GM10248 (cell line): ENCODE results near the gene HS3ST5.

ENCODE experiments used
- CTCF ChIA-PET: fragments of 300-600 bp; sonication (Branson Sonifier 250); formaldehyde crosslinking; extraction: SDS; loops from one replicate; lab custom pipeline; 2021; ENCODE audit warnings: antibody characterized with exemption; lab: Yijun Ruan, JAX
- POLR2A ChIA-PET: fragments of 350-650 bp; sonication (Branson Sonifier 250); formaldehyde crosslinking; extraction: SDS; loops from one replicate; lab custom pipeline; 2020; ENCODE audit warnings: antibody characterized with exemption; lab: Yijun Ruan, JAX
- DNase-seq: peaks from one replicate; pipeline ENCODE4 v3.0.0; 2012; ENCODE audit errors: extremely low spot score
- TF ChIP-seq, protein P1 (sequence below): IDR thresholded peaks from 2 replicates; pipeline ENCODE4 v1.5.1; 2012; ENCODE audit warnings: mild to moderate bottlenecking, low read depth; ENCODE audit errors: extremely low read depth, missing control alignments, control extremely low read depth

The HS3ST5 gene

DNA sequence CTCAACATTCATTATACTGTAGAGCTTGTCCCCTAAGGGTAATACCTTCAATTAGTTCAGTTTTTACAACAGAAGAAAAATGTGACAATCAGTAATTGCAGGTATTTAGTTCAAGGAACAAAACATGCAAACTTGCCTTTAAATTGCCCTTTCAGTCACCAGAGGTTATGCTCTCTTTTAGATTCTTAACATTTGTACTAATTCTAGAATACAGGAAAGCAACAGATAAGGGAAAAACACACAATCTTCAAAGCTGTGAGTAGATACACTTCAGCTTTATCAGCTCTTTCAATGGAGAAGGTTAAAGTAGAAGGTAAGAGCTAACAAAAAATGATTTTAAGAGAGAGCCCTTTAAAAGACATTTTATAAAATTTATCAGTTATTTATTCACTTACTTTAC is 173.1 kb downstream of the HS3ST5 start:
- no peak for DNase-seq
- CTCF ChIA-PET: interaction anchor here (1.5 kb wide), 1 partner anchor 10 kb away, joined by 4 read pairs; no protein-coding TSS in a partner anchor
- TF ChIP-seq, protein P1, sequence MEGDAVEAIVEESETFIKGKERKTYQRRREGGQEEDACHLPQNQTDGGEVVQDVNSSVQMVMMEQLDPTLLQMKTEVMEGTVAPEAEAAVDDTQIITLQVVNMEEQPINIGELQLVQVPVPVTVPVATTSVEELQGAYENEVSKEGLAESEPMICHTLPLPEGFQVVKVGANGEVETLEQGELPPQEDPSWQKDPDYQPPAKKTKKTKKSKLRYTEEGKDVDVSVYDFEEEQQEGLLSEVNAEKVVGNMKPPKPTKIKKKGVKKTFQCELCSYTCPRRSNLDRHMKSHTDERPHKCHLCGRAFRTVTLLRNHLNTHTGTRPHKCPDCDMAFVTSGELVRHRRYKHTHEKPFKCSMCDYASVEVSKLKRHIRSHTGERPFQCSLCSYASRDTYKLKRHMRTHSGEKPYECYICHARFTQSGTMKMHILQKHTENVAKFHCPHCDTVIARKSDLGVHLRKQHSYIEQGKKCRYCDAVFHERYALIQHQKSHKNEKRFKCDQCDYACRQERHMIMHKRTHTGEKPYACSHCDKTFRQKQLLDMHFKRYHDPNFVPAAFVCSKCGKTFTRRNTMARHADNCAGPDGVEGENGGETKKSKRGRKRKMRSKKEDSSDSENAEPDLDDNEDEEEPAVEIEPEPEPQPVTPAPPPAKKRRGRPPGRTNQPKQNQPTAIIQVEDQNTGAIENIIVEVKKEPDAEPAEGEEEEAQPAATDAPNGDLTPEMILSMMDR: no peak
- POLR2A ChIA-PET: no interaction called here

DNA sequence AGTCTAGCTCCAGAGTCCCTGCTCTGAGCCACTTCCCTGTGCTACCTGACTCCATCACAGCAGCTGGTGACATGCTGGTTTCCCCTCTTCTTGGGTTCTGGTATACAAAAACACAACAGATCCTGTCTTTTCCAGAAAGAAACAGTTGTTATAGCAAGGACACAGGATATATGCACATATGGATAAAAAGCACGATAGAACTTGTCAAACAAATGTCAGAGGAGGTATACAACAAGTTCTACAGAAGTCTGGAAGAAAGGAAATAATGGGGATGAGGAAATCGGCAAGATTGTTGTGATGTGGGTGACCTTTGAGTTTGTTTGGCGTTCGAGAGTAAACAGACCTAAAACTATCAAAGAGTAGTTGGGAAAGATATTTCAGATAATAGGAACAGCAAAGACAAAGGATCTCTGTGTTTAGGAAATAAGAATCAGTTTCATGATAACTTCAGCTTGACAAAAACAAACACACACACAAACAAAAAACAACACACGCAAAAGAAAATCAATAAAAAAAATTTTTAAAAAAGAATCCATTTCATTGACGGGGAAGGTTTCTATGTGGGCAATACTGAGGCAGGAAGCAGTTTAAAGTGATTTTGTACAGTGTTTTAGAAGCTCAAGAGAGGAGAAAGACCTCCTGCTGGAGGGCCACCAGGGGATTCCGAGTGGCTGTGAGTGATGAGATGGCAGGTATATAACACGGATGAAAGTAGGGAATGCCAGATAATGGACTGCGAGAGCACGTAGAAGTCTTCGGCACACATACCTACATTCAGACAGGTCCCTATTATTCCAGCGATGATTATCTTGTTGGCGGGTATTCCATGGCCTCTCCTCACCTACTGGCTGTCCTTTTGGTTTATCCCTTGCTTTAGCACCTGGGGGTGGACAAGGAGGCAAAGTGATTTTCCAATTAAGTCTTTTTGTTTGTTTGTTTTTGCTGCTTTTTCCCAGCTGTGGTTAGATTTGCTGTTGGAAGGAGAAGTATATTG is 174.9 kb downstream of the HS3ST5 start:
- CTCF ChIA-PET: interaction anchor here (1.5 to 1.9 kb wide), 3 partner anchors 10 to 17 kb away, joined by 3 to 6 read pairs (median 4); no protein-coding TSS in a partner anchor
- DNase-seq: no peak
- TF ChIP-seq, protein P1: no peak
- POLR2A ChIA-PET: interaction anchor here (0.7 kb wide), 1 partner anchor 434 kb away, joined by 3 read pairs; no protein-coding TSS in a partner anchor

DNA sequence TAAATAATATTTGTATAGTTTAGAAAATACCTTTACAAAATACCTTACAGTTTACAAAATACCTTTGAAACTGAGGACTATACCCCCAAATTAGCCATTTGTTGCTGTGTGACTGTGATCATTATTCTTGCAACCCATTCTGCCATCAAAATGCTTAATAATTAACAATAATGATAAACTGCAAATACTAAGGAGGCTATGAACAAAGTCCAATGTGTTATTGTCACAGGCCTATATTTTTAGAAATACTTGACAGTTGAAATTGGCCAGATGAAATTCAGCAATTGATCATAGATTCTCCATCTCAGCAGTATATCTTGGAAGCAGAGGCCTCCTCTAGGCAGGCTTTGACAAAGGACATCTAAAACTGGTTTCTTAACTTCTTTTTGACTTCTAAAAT is 178.6 kb downstream of the HS3ST5 start:
- ChIA-PET CTCF (no interaction called here), POLR2A (no interaction called here)
- TF ChIP-seq, protein P1: no peak
- DNase-seq: no peak

DNA sequence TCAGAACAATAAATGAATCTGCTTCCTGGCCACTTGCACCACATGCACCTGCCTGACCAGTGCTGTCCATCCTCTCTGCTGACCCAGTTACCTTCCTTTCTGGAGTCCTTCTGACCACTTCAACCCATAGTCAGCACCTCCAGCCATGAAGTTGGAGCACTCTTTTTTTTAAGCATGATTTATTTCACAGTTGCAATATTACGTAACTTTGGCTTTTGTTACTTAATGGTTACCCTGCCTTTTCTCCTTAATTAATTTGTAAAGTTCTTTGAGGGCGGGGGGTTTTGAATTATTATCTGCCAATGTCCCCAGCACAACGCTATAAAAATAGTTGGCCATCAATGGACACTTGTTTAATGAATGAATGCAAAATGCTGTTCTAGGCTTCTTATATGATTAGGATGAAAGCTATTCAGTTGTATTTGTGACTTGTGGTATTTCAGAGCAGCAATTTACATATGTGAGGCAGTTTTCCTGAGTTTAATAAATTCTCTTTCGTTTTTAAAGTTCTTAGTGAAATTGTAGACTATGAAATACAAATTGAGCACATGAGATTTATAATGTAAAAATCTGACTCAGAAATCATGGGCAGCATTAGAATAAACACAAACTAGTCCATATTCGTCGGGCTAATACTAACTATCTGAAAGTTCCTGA is 180.0 kb downstream of the HS3ST5 start:
- CTCF ChIA-PET: no interaction called here
- TF ChIP-seq, protein P1: no peak
- no peak for DNase-seq
- POLR2A ChIA-PET: no interaction called here

DNA sequence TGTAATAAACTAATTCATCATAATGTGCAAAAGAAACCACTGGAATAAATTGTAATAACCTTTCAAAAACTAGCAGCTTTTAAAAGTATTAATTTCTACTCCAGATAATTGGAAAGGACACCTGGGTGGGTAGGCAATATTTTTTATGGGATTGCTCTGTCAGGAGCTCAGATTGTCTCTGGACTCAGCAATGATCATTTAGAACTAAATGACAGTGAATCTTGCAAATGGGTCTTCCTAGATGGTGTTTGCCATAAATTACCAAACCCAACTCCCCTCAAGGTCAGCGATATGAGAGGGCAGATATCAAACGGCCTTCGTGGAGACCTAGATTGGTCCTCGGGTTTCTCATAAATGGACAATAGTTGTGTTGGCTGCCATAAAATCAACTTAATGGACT is 181.9 kb downstream of the HS3ST5 start:
- CTCF ChIA-PET: interaction anchor here (0.7 to 1.3 kb wide), 2 partner anchors 11 to 12 kb away, joined by 3 read pairs; no protein-coding TSS in a partner anchor
- POLR2A ChIA-PET: no interaction called here
- TF ChIP-seq, protein P1: no peak
- DNase-seq: no peak

DNA sequence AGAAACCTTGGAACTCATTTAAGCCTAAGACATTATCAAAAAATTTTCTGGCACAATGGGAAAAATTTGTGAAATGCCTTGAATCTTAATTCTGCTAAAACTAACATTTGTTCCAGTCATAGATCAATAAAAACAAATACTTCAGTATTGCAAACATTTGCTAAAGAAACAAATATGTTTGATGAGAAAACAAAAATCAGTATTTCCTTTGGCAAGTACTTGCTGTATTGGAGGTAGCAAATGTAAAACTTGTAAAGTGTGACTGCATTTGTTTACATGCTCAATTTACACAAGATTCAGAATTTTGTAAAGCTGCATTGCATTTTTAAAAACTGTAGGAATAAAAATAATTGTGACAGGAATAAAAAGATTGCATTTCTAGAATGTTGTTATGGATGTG is 183.1 kb downstream of the HS3ST5 start:
- no peak for DNase-seq
- CTCF ChIA-PET: interaction anchor here (0.6 kb wide), 1 partner anchor 1459 kb away, joined by 3 read pairs; no protein-coding TSS in a partner anchor
- POLR2A ChIA-PET: no interaction called here
- TF ChIP-seq, protein P1: no peak
